ENCODE results near the gene ABI3. TPM values are rescaled to one million over a fixed set of nuclear protein-coding genes. Genes with fewer than 3 reads are reported as not detected.

ABI3 gene
- total RNA-seq, 1 donor from 2014 or later: 11.0 TPM

- Histone ChIP-seq H3K4me1 (peaks cover 18% of the 10 kb centered on the region), H3K36me3 (no peaks in the 10 kb centered on the region), H3K27ac (no peak overlapping the region), H3K27me3 (no peaks in the 10 kb centered on the region), H3K4me3 (peak overlapping the region; percentile 54 to 57), H3K9me3 (no peaks in the 10 kb centered on the region)
- intact Hi-C loops (cut with DNase I): loop anchor here (5.0 kb wide), 1 partner anchor 53 kb away; no protein-coding TSS in a partner anchor
- no peak for TF ChIP-seq CTCF (IDR thresholded peaks at IDR 0.05)
- no peak for TF ChIP-seq POLR2AphosphoS5 (IDR thresholded peaks at IDR 0.05; ENCODE audit: insufficient read depth in 1 of 2, low read depth in 1 of 2)
- no peak for TF ChIP-seq POLR2A (IDR thresholded peaks at IDR 0.05)
- DNase-seq (ENCODE audit: extremely low spot score in 2 of 2): no peak
Observed at GRCh38 chr17:49229805-49230600, 19.5 kb downstream of the ABI3 start.

- Histone ChIP-seq H3K4me1 (peaks cover 17% of the 10 kb centered on the region), H3K27me3 (no peaks in the 10 kb centered on the region), H3K27ac (no peak within 1 kb of the TSS), H3K36me3 (no peaks in the 10 kb centered on the region), H3K4me3 (peak within 1 kb of the TSS; percentile 54 to 57), H3K9me3 (no peaks in the 10 kb centered on the region)
- no peak for DNase-seq (ENCODE audit: extremely low spot score in 2 of 2)
- intact Hi-C loops (cut with DNase I): no loop called here
- TF ChIP-seq CTCF (IDR thresholded peaks at IDR 0.05): no peak
- TF ChIP-seq POLR2AphosphoS5 (IDR thresholded peaks at IDR 0.05; ENCODE audit: insufficient read depth in 1 of 2, low read depth in 1 of 2): peak in 1 of 2 donors; percentile 42
- no peak for TF ChIP-seq POLR2A (IDR thresholded peaks at IDR 0.05)
Observed at GRCh38 chr17:49230636-49231562, 20.4 kb downstream of the ABI3 start, which contains the start of gene PHOSPHO1. TSS of gene PHOSPHO1 (minus strand) at chr17:49230787. CDS start at chr17:49226691, 4,096 bp downstream.

GRCh38 chr17:49231563-49231894 is 21.0 kb downstream of the ABI3 start:
- Histone ChIP-seq H3K36me3 (no peaks in the 10 kb centered on the region), H3K9me3 (no peaks in the 10 kb centered on the region), H3K4me3 (peak overlapping the region; percentile 54 to 57), H3K27ac (no peak overlapping the region), H3K27me3 (no peaks in the 10 kb centered on the region), H3K4me1 (peaks cover 17% of the 10 kb centered on the region)
- TF ChIP-seq CTCF (IDR thresholded peaks at IDR 0.05) (no peak), POLR2AphosphoS5 (IDR thresholded peaks at IDR 0.05; ENCODE audit: insufficient read depth in 1 of 2, low read depth in 1 of 2) (no peak), POLR2A (IDR thresholded peaks at IDR 0.05) (no peak)
- DNase-seq (ENCODE audit: extremely low spot score in 2 of 2): no peak
- intact Hi-C loops (cut with DNase I): no loop called here

- H3K4me1 ChIP-seq: peaks cover 17% of the 10 kb centered on the region
- H3K27ac ChIP-seq: no peak overlapping the region
- no peaks in the 10 kb centered on the region for H3K9me3 ChIP-seq
- no peak for DNase-seq (ENCODE audit: extremely low spot score in 2 of 2)
- TF ChIP-seq POLR2AphosphoS5 (IDR thresholded peaks at IDR 0.05; ENCODE audit: insufficient read depth in 1 of 2, low read depth in 1 of 2) (no peak), CTCF (IDR thresholded peaks at IDR 0.05) (no peak), POLR2A (IDR thresholded peaks at IDR 0.05) (no peak)
- H3K4me3 ChIP-seq: no peak overlapping the region
- no peaks in the 10 kb centered on the region for H3K27me3 ChIP-seq
- no peaks in the 10 kb centered on the region for H3K36me3 ChIP-seq
- intact Hi-C loops (cut with DNase I): no loop called here
Observed at GRCh38 chr17:49234509-49235080, 24.1 kb downstream of the ABI3 start.
